Activated T-cell treated with anti-CD3 and anti-CD28 coated beads for 48 hours (primary cell): ENCODE measurements around the gene PET117.
A peak's percentile ranks its signal among the peaks of the same experiment; 100 is the strongest.
"Not testable (repeated sequence)": the region's sequence is repeated elsewhere in the genome, so short reads cannot be mapped to it uniquely, and the experiment has no call there.

Experiments used
- DNase-seq: peaks from one replicate; pipeline ENCODE4 v3.0.0-alpha.2; 2020; ENCODE audit warnings: low read depth

Gene PET117

GRCh38 chr20:18137412-18138265 lies at the start of gene PET117, which contains the start of gene KAT14:
Gene PET117 (plus strand): TSS chr20:18137863. CDS start chr20:18137956, 93 bp downstream.
Gene KAT14 (plus strand): TSS chr20:18137863. CDS start chr20:18142661, 4,798 bp downstream.
- DNase-seq = peak; percentile 89

GRCh38 chr20:18088298-18088697 lies 49.4 kb upstream of the PET117 start:
- DNase-seq = not testable (repeated sequence)

GRCh38 chr20:18088841-18089240 lies 48.8 kb upstream of the PET117 start:
- DNase-seq = not testable (repeated sequence)

- no peak for DNase-seq
Measured at GRCh38 chr20:18090044-18090443, 47.6 kb upstream of the PET117 start.

- DNase-seq = no peak
Measured at GRCh38 chr20:18090477-18090876, 47.2 kb upstream of the PET117 start.

- no peak for DNase-seq
Measured at GRCh38 chr20:18091623-18092022, 46.0 kb upstream of the PET117 start.

- DNase-seq = no peak
Measured at GRCh38 chr20:18092890-18093289, 44.8 kb upstream of the PET117 start.

- no peak for DNase-seq
Measured at GRCh38 chr20:18093388-18093787, 44.3 kb upstream of the PET117 start.

GRCh38 chr20:18094191-18094590 lies 43.5 kb upstream of the PET117 start:
- DNase-seq = no peak

- DNase-seq = not testable (repeated sequence)
Measured at GRCh38 chr20:18100569-18100968, 37.1 kb upstream of the PET117 start.

GRCh38 chr20:18101125-18101810 lies 36.4 kb upstream of the PET117 start:
- no peak for DNase-seq

- no peak for DNase-seq
Measured at GRCh38 chr20:18103497-18103896, 34.2 kb upstream of the PET117 start.

- DNase-seq = no peak
Measured at GRCh38 chr20:18108326-18108725, 29.3 kb upstream of the PET117 start.

- DNase-seq = not testable (repeated sequence)
Measured at GRCh38 chr20:18128574-18128973, 9.1 kb upstream of the PET117 start.

GRCh38 chr20:18132663-18133062 lies 5.0 kb upstream of the PET117 start:
- no peak for DNase-seq

GRCh38 chr20:18133962-18134361 lies 3.7 kb upstream of the PET117 start:
- no peak for DNase-seq

- no peak for DNase-seq
Measured at GRCh38 chr20:18138266-18138582, 561 bp downstream of the PET117 start.

- no peak for DNase-seq
Measured at GRCh38 chr20:18138639-18139583, 1.2 kb downstream of the PET117 start.

GRCh38 chr20:18139832-18140231 lies 2.2 kb downstream of the PET117 start:
- DNase-seq = no peak

GRCh38 chr20:18144541-18145099 lies 7.0 kb downstream of the PET117 start:
- no peak for DNase-seq

- no peak for DNase-seq
Measured at GRCh38 chr20:18154342-18154741, 16.7 kb downstream of the PET117 start.

GRCh38 chr20:18156045-18156444 lies 18.4 kb downstream of the PET117 start:
- no peak for DNase-seq
